Measurements from ENCODE around the gene GLI3.

GLI3 gene

GRCh38 chr7:41930538-41931262 lies 306.3 kb downstream of the GLI3 start:
- H3K4me3 ChIP-seq (ENCODE audit: low read length) = no peak overlapping the region
- no peak overlapping the region for H3K9ac ChIP-seq (ENCODE audit: low read length)
- no peaks in the 10 kb centered on the region for H3K9me3 ChIP-seq (ENCODE audit: insufficient read depth, low read length)
- H3K36me3 ChIP-seq (replicated peaks; ENCODE audit: low read depth, low read length) = no peaks in the 10 kb centered on the region
- TF ChIP-seq CTCF (IDR thresholded peaks at IDR 0.05; ENCODE audit: low read depth, low read length) (no peak), EZH2phosphoT487 (IDR thresholded peaks at IDR 0.05; ENCODE audit: low read depth) (no peak)
- H3K79me2 ChIP-seq (ENCODE audit: low read length) = no peaks in the 10 kb centered on the region
- H3K27ac ChIP-seq (ENCODE audit: low read length) = no peak overlapping the region
- H3K4me2 ChIP-seq (ENCODE audit: low read length) = no peak overlapping the region
- no peaks in the 10 kb centered on the region for H3K4me1 ChIP-seq (ENCODE audit: low read length)
- no peaks in the 10 kb centered on the region for H4K20me1 ChIP-seq (ENCODE audit: insufficient read depth, low read length)
- 0 out of 2 replicates have a peak, but pooled peaks cover 19% of the 10 kb centered on the region for H3K27me3 ChIP-seq (ENCODE audit: low read depth, low read length)
- no peak overlapping the region for H2AFZ ChIP-seq (ENCODE audit: low read depth, low read length)

GRCh38 chr7:41928781-41929180 lies 308.2 kb downstream of the GLI3 start:
- no peaks in the 10 kb centered on the region for H3K79me2 ChIP-seq (ENCODE audit: low read length)
- H3K4me1 ChIP-seq (ENCODE audit: low read length) = no peaks in the 10 kb centered on the region
- H3K27me3 ChIP-seq (ENCODE audit: low read depth, low read length) = 0 out of 2 replicates have a peak, but pooled peaks cover 19% of the 10 kb centered on the region
- H3K4me2 ChIP-seq (ENCODE audit: low read length) = no peak overlapping the region
- H3K9me3 ChIP-seq (ENCODE audit: insufficient read depth, low read length) = no peaks in the 10 kb centered on the region
- no peak overlapping the region for H3K9ac ChIP-seq (ENCODE audit: low read length)
- H4K20me1 ChIP-seq (ENCODE audit: insufficient read depth, low read length) = no peaks in the 10 kb centered on the region
- no peak overlapping the region for H3K27ac ChIP-seq (ENCODE audit: low read length)
- TF ChIP-seq CTCF (IDR thresholded peaks at IDR 0.05; ENCODE audit: low read depth, low read length) = no peak
- TF ChIP-seq EZH2phosphoT487 (IDR thresholded peaks at IDR 0.05; ENCODE audit: low read depth) = no peak
- no peak overlapping the region for H3K4me3 ChIP-seq (ENCODE audit: low read length)
- no peak overlapping the region for H2AFZ ChIP-seq (ENCODE audit: low read depth, low read length)
- no peaks in the 10 kb centered on the region for H3K36me3 ChIP-seq (replicated peaks; ENCODE audit: low read depth, low read length)

GRCh38 chr7:41928166-41928565 lies 308.8 kb downstream of the GLI3 start:
- H3K4me3 ChIP-seq (ENCODE audit: low read length) = no peak overlapping the region
- H3K36me3 ChIP-seq (replicated peaks; ENCODE audit: low read depth, low read length) = no peaks in the 10 kb centered on the region
- no peak overlapping the region for H2AFZ ChIP-seq (ENCODE audit: low read depth, low read length)
- no peaks in the 10 kb centered on the region for H3K79me2 ChIP-seq (ENCODE audit: low read length)
- H4K20me1 ChIP-seq (ENCODE audit: insufficient read depth, low read length) = no peaks in the 10 kb centered on the region
- H3K27ac ChIP-seq (ENCODE audit: low read length) = no peak overlapping the region
- no peak overlapping the region for H3K4me2 ChIP-seq (ENCODE audit: low read length)
- 0 out of 2 replicates have a peak, but pooled peaks cover 19% of the 10 kb centered on the region for H3K27me3 ChIP-seq (ENCODE audit: low read depth, low read length)
- H3K9me3 ChIP-seq (ENCODE audit: insufficient read depth, low read length) = no peaks in the 10 kb centered on the region
- TF ChIP-seq EZH2phosphoT487 (IDR thresholded peaks at IDR 0.05; ENCODE audit: low read depth) (no peak), CTCF (IDR thresholded peaks at IDR 0.05; ENCODE audit: low read depth, low read length) (no peak)
- no peak overlapping the region for H3K9ac ChIP-seq (ENCODE audit: low read length)
- H3K4me1 ChIP-seq (ENCODE audit: low read length) = no peaks in the 10 kb centered on the region

- no peaks in the 10 kb centered on the region for H3K9me3 ChIP-seq (ENCODE audit: insufficient read depth, low read length)
- no peak overlapping the region for H3K4me2 ChIP-seq (ENCODE audit: low read length)
- H3K4me3 ChIP-seq (ENCODE audit: low read length) = no peak overlapping the region
- no peak overlapping the region for H2AFZ ChIP-seq (ENCODE audit: low read depth, low read length)
- H3K4me1 ChIP-seq (ENCODE audit: low read length) = no peaks in the 10 kb centered on the region
- H3K27ac ChIP-seq (ENCODE audit: low read length) = no peak overlapping the region
- no peaks in the 10 kb centered on the region for H4K20me1 ChIP-seq (ENCODE audit: insufficient read depth, low read length)
- TF ChIP-seq EZH2phosphoT487 (IDR thresholded peaks at IDR 0.05; ENCODE audit: low read depth) = no peak
- TF ChIP-seq CTCF (IDR thresholded peaks at IDR 0.05; ENCODE audit: low read depth, low read length) = no peak
- H3K9ac ChIP-seq (ENCODE audit: low read length) = no peak overlapping the region
- no peaks in the 10 kb centered on the region for H3K36me3 ChIP-seq (replicated peaks; ENCODE audit: low read depth, low read length)
- peaks cover 18% of the 10 kb centered on the region; the same call in 1 of the 2 replicates for H3K27me3 ChIP-seq (ENCODE audit: low read depth, low read length)
- H3K79me2 ChIP-seq (ENCODE audit: low read length) = no peaks in the 10 kb centered on the region
These were observed 309.6 kb downstream of the GLI3 start for GRCh38 chr7:41927380-41927779.

All from OCI-LY3 (cell line).